HG03095 (cell line): ENCODE results near the gene UNC13A.

Experiments
- ATAC-seq: cut with Tn5 transposase; IDR thresholded peaks from one replicate; pipeline ENCODE4 v1.9.1; 2021; ENCODE audit warnings: moderate library complexity; ENCODE audit not compliant: unreplicated experiment

Gene UNC13A

DNA sequence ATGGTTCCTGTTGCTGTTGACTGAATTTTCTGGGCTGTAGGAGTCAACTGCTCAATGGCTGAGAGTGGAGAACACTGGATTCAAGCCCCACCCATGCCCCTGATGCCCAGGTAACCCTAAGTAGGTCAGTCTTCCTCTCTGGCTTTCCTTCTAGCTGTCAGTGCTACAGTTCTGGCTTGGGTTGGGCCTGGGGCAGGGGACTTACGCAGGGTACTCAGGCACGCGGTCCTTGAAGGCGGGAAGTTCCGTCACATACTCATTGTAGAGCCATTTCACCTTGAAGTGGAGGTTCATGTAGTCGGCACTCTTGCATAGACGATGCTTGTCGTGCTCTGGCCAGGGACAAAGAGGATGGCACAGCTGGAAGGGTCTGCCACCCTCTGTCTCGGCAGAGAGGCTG lies 55.6 kb downstream of the UNC13A start:
- ATAC-seq: no peak

DNA sequence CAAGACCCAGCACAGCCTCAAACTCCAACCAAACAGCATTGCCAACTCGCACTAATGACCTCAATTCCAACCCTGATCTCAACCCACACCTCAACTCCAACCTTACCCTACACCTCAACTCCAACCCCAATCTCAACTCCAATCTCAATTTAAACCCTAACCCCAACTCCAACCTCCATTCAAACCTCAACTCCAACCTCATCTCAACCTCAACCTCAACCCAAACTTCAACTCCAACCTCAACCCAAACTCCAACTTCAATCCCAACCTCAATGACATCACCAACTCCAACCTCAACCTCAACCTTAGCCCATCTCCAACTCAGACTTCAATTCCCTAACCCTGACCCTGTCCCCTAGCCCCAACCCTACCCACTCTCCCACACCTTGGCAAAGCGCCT lies 58.4 kb downstream of the UNC13A start:
- ATAC-seq: no peak

DNA sequence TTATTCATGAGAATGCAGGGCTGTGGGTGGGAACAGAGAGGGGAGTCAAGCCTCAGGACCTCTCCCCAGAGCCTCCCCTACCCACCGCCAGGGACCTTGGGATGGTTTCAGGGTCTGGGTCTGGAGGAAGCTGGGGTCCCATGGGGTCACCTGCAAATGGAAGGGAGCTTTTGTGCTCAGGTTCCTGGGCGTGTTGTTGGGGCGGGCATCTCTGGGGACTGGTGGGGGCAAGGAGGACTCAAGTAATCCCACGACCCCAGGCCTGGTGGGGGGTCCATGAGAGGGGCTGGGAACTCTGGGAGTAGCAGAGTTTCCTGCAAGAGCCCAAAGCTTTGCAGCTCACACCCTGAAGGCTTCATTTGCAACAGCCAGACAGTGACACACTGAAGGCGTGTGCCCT lies 60.2 kb downstream of the UNC13A start:
- no peak for ATAC-seq

DNA sequence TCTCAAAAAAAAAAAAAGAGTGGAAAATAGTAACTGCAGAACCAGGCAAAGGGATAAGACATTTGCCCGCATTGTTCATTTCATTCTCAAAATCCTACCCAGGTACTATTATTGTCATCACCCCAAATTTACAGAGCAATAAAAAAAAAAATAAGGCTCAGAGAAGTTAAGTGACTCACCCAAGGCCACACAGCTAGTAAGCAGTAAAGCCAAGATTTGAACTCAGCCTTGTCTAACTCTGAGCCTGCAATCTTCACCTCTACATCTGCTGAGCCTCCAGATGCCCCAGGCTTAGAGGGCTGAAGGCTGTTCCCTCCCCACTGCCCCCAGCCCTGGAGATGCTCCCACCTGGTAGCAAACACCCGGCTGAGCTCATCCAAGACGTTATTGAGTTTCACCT lies 61.0 kb downstream of the UNC13A start:
- no peak for ATAC-seq

DNA sequence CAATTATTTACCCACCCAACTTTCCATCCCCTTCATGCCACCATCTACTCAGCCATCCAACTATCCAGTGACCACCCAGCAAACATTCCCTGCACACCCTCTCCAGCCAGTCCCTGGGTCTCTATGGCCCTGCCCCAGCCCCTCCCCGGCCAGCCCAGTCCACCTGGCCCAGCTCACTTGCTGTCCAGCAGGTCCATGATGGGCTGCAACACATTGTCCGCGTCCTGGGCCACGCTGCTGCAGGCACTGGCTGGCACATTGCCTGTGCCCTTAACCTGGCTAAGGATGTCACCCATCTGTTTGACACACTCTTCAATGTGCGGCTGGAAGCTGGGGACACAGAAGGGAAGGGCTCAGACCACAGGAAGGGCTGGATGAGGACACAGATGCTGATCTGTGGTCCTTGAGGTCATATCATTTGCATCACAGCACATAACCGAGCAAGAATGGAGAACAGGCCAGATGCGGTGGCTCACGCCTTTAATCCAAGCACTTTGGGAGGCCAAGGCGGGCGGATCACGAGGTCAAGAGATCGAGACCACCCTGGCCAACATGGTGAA lies 61.6 kb downstream of the UNC13A start:
- no peak for ATAC-seq

DNA sequence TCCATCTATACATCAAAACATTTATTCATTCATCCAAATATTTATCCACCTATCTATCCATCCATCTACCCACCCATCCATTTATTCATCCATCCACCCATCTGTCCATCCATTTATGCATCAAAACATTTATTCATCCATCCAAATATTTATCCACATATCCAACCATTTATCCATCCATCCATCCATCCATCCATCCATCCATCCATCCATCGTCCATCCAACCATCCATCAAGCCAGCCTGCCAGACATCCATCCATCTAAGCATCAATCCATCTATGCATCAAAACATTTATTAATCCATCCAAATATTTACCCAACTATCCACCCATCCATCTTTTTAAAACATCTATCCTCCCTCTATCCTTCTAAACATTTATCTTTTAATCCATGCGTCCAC lies 62.2 kb downstream of the UNC13A start:
- no peak for ATAC-seq

DNA sequence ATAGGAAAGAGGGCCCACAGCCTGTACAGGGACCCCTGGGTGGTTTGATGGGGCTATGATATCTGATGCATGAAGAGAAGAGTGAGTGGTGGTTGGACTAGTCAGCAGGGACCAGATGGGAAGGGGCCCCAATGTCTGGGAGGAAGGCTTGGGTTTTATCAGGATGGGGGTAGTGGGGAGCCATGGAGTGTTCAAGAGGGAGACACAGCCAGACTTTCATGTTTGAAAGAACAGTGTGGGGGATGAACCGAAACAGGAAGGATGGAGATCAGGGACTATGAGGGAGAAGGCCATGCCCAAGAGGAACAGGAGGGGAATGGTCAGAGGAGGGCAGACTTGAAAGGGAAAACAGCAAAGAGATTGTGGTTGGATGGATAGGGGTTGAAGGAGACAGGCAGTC lies 63.1 kb downstream of the UNC13A start:
- no peak for ATAC-seq

DNA sequence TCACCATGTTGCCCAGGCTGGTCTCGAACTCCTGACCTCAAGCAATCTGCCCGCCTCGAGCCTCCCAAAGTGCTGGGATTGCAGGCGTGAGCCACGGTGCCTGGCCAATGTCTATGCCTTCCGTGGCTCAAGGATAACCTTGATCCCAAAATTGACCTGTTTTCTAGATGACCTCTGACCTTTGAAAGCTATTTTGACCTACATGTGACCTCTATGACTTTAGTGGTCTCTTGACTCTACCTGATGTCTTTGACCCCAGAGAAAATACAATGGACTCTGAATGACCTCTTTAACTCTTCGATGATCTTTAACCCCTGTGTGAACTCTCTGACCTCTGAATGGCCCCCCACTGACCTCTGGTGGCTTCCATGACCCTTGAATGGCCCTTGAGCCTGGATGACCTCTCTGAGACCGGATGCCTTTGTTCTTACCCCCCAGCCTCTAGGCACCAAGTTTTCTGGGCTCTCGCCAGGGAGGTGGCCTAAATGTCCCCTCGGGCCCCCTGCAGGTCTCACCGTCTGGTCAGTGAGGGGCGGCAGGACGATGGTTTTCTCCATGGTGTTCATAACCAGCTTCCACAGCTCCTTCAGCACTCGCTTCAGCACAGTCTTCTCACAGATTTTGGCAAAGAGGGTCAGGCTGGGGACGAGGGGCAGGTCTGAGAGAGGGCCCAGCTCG lies 63.7 kb downstream of the UNC13A start:
- no peak for ATAC-seq

DNA sequence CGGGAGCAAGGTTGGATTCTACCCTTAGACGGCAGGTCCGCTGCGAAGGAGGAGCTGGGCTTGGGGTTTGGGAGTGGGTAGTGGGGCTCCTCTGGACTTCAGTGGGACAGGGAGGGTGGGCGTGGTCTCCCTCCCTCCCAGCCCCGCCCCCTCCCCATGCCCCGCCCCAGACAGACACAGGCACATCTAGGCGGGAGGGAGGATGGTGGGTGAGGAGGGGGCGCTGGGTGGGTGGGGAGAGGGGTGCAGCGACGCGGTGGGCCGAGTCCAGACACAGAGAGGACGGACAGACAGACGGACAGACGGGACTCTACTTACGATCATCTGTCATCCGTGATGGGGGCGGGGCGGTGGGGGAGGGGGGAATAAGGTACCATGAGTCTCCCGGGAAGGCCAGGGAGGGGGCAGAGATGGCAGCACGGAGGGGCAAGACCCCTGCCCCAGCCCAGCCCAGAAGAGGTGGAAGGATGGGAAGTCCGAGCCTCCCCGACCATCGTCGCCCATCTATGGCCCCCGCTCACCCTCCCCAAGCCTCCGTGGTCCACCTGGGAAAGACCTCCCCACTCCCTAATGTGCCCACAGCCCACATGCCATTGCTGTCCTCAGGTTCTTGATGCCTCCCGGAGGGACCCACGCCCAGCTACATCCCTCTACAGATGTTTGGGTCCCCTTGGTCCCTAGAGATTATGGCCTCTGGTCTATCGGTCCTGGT lies 64.8 kb downstream of the UNC13A start:
- no peak for ATAC-seq

DNA sequence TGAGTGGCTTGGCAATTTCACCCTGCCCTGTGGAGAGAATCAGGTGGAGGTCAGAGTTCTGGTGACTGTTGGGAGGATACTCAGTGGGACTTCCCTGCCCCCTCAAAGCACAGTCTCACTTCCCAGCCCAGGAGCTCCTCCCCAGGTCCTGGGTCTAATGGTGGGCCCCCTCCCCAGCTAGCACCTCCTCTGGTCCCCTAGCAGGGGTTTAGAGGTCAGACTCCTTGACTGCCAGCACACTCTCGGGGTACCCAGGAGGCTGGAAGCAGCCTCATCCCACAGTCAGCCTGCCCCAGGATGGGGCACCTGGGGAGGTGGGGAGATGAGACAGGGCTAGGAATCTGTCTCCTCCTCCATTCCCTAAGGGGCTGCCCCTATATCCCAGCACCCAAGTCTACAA lies 67.5 kb downstream of the UNC13A start:
- no peak for ATAC-seq

DNA sequence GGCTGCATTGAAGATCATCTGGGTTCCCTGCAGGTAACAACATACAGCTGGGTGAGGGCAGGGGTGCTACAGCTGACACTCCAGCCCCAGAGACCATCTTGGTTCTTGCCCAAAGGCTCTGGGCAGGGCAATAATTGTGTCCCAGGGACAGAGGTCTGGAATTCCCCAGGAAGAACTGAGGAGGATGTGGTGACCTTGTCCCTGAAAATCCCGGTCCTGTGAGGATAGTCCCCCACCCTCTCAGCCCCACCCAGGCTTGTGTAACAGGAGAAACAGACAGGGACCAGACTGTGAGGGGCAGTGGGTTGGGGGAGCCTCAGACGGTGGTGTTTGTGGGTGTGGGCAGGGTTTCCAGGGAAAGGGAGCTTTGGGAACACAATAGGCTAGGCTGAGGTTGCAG lies 69.2 kb downstream of the UNC13A start:
- no peak for ATAC-seq

DNA sequence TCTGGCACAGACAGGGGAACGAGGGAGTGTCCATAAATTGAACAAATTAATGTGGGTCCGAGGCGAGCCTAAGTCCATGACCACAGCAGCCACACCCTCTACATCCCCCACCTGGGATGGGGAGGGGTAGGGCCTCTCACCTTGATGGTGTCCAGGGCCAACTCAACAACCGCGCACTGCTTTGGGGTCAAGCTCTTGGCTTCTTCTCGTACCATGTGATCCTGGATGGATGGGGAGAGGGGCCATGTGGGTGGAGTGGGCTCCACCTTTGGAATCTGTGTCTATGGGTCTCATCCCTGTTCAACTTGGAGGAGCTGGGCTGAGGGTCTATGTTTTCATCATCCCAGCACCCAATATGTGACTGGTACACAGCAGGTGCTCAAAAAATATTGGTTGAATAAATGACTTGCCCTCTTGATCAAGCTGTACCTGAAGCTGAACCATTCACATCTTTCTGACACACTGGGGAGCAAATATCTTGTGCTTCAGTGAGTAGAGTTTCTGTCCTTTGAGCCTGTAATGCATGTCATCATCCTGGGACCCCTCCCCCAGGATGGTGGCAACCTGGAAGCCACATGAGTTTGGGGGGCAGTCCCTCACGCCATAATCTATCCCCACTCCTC lies 69.8 kb downstream of the UNC13A start:
- no peak for ATAC-seq

DNA sequence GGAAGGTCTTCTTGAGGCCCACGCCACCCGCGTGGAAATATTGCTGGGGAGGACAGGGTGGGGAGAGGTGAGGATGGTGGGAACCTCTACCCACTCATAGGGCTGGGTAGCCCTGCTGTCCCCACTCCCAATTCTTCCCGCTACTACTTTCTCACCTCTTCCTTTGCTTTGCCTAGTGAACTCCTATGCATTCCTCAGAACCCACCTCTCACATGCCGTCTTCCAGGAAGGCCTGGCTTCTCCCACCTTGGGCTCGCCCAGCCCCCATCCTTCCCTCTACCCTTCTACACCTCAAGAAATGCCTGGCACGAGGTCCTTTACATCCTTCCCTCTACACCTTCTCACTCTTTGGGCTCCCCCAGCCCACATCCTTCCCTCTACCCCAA lies 70.4 kb downstream of the UNC13A start:
- ATAC-seq: no peak

DNA sequence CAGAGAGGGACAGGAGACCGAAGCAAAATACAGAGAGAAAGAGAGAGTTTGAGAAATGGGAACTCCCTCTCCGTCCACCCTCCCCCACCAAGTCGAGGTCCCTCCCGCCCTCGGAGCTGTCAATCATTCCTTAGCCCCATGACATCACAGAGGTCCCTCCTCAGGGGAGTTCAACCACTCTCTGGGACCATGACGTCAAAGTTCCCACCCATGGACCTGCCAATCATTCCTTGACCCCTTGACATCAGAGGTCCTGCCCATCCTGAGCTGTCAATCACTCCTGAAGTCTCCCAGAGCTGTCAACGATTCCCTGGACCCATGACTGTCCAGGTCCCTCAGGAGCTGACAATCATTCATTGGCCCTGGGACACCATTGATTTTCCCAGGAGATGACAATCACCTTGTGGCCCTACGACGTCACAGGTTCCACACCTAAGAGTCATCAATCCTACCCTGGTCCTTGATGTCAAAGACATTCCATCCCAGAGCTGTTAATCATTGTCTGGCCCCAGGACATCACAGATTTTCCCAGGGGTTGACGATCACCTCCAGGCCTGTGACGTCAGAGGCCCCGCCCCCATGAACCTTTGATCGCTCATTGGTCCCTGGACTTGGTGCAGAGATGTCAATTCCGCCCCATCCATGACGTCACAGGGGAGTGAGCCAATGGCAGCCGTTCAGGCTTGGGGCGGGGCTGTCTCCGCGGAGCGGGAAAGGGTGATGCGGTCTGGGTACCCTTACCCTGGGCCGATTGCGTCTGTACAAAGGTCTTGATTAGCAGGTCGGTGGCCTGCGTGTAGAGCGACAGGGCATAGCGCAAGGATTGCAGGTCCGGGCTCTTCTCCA lies 71.0 kb downstream of the UNC13A start:
- no peak for ATAC-seq

DNA sequence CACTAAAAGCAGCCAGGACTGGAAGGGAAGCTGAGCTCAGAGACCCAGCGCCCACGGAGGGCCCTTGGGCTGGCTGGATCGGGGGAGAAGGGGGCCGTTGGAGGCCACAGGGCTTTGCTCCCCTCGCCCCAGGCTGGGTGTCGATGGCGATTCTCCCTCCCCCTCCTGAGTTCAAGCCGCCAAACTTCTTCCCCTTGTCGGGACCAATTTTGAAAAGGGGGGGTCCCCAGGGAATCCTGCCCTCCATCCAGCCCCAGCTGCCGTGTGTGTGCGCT lies 71.5 kb downstream of the UNC13A start:
- no peak for ATAC-seq

DNA sequence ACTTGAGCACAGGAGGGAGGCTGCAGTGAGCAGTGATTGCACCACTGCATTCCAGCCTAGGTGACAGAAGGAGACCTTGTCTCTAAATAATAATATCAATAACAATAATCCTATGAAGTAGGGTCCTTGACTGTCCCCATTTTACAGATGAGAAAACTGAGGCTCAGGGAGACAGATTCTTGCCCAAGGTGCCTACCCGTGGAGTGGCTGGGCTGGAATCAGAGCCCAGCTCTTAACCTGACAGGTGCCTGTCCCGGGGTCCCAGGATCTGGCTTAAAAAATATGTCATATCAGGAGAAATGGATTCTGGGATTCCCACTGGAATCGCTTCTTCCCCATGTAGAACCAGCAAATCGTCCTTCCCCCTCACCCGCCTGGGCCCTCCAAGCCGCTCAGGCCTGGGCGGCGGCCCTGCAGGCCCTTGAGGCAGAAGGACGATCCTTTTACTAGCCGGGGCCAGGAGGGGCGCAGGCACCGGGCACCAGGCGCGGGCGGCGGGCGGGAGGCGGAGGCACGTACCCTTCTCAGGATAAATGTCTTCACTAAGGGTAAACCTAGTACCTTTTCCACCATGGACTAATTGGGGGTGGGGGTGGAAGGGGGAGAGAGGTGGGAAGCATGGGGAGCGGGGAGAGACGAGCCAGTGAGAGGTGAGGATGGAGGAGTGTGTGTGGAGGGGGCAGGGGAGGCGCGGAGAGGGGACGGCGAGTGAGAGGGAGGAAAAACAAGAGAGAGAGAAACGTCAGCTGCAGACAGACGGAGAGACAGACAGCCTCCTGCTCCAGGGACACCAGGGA lies 72.1 kb downstream of the UNC13A start:
- no peak for ATAC-seq

DNA sequence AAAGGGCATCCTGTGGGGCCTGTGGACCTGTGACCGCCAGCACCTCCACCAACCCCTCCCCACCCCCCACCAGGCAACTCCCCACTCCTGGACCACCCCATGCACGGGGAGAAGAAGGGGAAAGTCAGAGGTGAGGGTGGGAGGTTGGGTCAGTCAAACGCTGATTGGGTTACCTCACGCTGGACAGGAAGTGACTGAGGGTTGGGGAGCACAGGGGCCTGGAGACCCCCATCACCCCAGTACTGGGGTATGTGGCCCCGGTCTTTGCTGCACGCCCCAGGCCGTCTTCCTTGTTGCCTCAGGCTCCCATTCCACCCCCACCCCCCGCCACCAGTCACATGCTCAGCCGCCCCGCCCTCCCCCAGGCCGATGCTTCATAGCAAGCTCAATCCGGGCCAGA lies 73.7 kb downstream of the UNC13A start:
- no peak for ATAC-seq

DNA sequence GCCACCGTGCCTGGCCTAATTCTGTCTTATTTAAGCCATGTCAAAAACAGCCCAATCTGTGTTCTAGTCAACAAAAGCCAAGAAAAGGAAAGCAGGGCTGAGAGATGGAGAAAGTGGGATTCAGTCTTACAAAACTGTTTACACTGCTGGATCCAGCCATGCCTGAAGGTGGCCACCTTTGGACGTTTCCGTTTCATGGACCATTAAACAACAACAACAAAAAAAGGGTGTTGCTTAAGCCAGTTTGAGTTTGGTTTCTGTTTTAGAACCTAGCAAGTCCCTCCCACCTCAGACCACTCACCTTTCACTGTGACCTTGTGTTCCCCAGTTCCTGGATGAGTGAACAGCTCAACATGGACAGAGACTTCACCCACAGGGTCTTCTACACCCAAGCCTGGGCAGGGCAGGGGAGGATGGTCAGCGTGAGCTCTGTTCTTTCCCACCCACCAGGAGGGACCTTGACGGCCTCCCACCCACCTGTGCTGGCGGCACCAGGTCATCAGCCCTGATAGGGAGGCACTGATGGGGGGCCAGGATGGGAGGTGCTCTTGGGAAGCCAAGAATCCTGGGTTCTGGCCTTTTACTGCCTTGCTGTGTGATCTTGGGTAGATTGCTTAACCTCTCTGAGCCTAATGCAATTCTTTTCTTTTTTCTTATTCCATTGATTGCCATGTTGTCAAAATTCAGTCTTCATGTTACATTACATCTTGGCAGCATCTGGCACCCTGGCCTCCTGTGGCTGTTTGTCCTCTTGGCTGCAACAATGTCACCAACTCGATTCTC lies 76.5 kb downstream of the UNC13A start:
- ATAC-seq: no peak

DNA sequence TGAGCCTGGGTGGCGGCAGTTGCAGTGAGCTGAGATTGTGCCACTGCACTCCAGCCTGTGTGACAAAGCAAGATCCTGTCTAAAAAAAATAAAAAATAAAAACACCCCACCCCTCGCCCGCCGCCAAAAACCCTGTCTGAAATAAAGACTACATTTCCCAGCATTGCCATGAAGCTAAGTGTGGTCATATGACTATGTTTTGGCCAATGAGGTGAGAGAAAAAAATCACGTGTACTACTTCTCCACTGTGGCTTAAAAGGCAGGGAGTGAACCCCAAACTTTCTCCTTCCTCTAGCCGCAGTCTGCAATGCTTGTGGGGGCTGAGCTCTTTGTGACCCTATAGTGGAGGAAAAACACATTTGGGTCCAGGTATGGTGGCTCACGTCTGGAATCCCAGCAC lies 77.8 kb downstream of the UNC13A start:
- no peak for ATAC-seq

DNA sequence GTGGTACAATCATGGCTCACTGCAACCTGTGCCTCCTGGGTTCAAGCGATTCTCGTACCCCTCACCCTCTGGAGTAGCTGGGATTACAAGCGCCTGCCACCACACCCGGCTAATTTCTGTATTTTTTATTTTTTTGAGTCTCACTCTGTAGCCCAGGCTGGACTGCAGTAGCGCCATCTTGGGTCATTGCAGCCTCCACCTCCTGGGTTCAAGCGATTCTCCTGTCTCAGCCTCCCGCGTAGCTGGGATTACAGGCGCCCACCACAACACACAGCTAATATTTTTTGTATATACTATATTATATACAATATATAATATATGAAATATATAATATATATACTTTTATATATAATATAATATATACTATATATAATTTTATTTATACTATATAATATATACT lies 80.2 kb downstream of the UNC13A start:
- no peak for ATAC-seq
